HG02763 (cell line): ENCODE data around the gene CALM1.

Source experiments
- ATAC-seq: cut with Tn5 transposase; IDR thresholded peaks from one replicate; pipeline ENCODE4 v1.9.1; 2021; ENCODE audit warnings: mild to moderate bottlenecking, moderate library complexity; ENCODE audit not compliant: unreplicated experiment

Gene CALM1

GRCh38 chr14:90407230-90407629, 10.4 kb downstream of the CALM1 start:
- no peak for ATAC-seq

GRCh38 chr14:90408713-90409112, 11.9 kb downstream of the CALM1 start:
- ATAC-seq: no peak

- no peak for ATAC-seq
These were observed 12.4 kb downstream of the CALM1 start for GRCh38 chr14:90409209-90409730.

DNA sequence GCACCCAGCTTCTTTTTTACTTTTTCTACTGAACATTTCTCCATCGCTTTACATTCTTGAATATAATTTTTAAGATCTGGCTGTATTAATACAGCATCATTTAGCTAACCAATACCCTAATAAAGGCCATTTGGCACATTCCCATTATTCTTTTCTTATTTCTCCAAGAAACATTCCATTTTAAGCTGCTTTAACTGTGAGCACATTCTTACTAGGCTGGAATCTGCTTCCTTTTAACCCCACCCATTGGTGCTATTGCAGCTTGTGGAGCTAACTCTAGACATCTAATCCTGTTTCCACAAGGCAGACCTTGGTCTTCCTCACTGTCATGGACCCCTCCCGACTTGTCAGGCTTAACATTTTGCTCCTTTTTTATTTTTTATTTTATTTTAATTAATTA, 15.2 kb downstream of the CALM1 start:
- no peak for ATAC-seq

DNA sequence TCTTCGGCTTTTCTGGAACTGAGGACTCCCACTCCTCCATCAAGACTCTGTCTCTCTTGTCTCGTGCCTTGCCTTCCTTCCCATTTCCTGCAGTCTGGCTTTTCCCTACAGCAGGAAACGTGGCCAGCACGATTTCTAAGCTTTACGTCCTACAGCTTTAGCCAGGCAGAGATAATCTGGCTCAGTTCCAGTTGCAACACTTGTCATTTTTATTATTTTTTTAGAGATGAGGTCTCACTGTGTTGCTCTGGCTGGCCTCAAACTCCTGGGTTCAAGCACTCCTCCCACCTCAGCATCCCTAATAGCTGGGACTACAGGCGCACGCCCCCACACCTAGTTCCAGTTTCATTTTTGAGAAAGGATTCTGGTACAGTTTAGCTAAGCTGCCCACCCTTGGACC, 19.9 kb downstream of the CALM1 start:
- no peak for ATAC-seq

GRCh38 chr14:90418053-90418452, 21.2 kb downstream of the CALM1 start:
- no peak for ATAC-seq

DNA sequence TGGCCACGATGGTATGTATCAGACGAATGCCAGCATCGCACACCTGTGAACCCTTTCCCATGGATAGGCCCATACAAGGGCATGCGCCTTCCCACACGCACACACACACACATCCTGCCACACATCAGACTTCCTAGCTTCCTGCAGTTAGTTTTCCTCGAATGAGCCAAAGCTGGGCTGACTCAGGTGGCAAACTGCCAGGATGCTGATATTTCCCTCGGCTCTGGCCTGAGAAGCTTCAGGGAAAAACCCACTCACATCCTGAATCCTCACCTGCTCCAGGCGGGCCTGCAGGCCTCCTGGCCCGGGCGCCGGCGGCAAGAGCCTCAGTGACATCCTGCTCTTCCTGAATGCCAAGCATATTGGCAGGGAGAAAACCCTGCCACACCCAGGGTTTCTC, 22.4 kb downstream of the CALM1 start:
- no peak for ATAC-seq

- no peak for ATAC-seq
These were observed 24.3 kb downstream of the CALM1 start for GRCh38 chr14:90421001-90421631.

DNA sequence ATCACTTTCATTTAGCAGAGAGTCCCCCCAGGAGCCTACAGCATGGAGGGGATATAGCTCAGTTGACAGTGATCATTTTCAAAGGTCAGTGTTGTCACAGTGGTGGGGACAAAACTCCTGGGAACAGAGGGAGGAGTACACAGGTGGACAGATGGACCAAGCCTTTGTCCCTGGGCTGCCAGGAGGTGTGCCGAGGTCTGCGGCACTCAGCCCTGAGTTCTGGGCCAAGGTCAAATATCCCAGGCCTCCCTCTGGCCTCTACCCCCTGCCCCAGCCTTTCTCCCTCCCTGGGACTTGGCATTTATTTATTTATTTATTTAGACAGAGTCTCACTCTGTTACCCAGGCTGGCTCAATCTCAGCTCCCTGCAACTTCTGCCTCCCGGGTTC, 24.8 kb downstream of the CALM1 start:
- ATAC-seq: no peak

DNA sequence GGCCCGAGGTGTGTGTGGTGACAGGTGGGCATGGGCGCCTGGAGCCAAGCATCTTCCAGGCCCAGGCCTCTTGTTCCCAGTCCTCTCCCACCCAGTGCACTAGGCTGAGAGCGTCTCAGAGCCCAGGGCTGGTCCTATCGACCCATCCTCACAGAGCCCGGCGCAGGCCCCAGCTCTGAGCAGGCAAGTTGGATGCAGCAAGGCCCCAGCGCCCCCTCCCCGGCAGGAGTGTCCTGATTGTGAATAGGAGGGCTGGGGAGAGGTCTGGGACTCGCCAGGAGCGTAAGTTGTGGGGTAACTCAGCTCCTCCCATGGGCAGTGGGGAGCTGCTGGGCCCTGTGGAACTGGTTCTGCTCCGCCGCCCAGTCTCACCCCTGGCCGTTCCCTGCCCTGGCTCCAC, 26.3 kb downstream of the CALM1 start:
- no peak for ATAC-seq

- ATAC-seq: no peak
These were observed 27.2 kb downstream of the CALM1 start for GRCh38 chr14:90424075-90424474.

- ATAC-seq: no peak
These were observed 28.0 kb downstream of the CALM1 start for GRCh38 chr14:90424686-90425372.

GRCh38 chr14:90425373-90425879, 28.6 kb downstream of the CALM1 start:
- ATAC-seq: no peak

- no peak for ATAC-seq
These were observed 29.3 kb downstream of the CALM1 start for GRCh38 chr14:90426031-90426540.

- no peak for ATAC-seq
These were observed 29.8 kb downstream of the CALM1 start for GRCh38 chr14:90426663-90427062.

DNA sequence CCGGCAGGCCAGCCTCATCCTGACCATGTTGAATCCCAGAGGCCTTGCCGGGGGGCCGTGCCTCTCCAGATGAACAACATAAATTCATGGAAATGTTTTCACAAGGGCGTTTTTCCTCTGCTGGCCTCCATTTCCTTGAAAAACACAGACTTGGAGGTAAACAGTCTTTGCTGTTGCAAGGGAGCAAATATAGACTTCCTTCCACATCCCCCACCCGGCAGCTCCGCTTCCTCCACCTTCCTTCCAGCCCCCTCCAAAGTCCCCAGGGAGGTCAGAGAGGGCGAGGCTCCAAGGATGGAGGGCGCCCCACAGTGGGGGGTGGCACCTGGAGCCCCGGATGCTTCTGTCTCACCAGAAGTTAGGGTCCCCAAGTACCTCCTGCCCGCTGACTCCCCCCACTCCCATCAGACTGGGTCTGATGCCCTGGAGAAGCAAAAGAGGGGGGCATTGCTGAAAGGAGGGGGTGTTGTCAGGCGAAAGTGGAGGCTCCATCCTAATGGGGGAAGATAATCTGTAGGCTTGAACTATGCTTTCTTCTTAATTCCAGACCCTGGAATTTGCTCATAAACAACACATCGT, 31.1 kb downstream of the CALM1 start:
- ATAC-seq: no peak

GRCh38 chr14:90428676-90429075, 31.8 kb downstream of the CALM1 start:
- ATAC-seq: no peak

DNA sequence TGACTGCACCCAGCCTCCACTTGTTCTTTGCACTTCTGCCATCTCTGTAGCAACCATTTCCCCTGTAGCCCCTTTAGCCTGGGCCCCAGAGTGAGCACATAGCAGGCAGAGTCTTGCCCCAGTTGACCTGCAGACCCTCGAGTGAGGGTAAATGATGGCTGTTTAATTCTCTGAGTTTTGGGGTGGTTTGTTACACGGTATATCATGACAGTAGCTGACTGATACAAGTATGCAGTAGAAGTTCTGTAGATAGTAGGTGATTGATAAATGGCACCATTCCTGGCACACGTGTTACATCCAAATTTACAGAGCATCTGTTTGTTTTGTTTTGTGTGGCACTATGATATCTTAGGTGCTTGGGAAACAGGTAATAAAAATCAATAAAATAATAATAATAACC, 32.4 kb downstream of the CALM1 start:
- no peak for ATAC-seq

GRCh38 chr14:90429754-90430153, 32.9 kb downstream of the CALM1 start:
- no peak for ATAC-seq

DNA sequence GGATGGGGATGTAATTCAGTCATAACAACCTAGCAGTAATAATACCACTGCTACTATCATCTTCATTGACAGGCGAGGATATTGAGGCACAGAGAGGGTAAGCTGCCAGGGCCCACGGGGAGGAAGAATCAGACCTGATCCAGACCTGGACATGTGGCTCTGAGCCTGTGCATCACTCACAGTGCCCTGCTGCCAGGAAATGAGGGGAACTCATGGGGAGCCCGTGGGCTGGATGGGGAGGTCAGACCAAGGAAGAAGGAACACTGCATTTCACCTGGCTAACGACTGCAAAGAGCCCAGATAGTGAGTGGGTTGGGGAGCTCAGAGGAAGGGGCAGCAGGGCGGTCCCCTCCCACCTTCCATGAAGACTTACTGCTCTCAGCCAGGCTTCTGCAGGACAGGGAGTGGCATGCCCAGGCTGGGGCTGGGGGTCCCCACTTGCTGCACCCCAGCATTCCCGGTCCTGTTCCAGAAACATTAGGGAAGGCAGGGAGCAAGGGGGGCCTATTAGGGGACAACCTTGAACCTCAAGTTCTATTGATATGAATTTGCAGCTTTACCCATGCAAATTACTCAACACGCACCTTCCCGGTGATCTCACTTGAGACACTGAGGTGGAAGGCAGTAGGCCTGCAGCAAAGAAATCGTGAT, 37.7 kb downstream of the CALM1 start:
- ATAC-seq: no peak

DNA sequence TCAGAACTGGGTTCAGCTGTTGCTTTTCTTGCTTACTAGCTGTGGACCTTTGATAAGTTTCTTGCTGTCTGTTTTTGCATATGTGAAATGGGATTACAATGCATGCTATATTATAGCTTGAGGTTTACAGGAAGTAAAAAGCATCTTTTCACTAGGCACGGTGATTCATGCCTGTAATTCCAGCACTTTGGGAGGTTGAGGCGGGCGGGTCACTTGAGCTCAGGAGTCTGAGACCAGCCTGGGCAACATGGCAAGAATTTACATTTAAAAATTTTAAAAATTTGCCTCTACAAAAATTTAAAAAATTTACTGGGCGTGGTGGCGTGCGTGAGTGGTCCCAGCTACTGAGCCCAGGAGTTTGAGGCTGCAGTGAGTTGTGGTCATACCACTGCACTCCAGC, 42.0 kb downstream of the CALM1 start:
- ATAC-seq: no peak
